ENCODE data around the gene IL17RB.

Gene IL17RB

DNA sequence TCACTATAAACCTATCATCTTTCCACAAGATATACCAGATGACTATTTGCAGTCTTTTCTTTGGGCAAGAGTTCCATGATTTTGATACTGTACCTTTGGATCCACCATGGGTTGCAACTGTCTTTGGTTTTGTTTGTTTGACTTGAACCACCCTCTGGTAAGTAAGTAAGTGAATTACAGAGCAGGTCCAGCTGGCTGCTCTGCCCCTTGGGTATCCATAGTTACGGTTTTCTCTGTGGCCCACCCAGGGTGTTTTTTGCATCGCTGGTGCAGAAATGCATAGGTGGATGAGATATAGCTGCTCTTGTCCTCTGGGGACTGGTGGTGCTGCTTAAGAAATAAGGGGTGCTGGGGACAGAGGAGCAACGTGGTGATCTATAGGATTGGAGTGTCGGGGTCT lies 33.9 kb upstream of the IL17RB start:
- DNase-seq (ENCODE audit: low read depth), result no peak

DNA sequence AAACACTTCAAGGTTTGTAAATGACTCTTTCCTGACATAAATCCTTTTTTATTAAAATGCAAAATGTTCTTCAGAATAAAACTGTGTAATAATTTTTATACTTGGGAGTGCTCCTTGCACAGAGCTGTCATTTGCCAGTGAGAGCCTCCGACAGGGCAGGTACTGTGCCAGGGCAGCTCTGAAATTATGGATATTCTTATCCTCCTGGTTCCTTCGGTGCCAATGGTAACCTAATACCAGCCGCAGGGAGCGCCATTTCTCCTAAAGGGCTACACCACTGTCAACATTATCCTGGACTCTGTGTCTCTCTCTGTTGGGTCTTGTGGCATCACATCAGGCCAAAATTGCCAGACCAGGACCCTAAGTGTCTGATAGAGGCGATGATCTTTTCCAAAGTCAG lies 33.1 kb upstream of the IL17RB start:
- no peak for DNase-seq (ENCODE audit: low read depth)

DNA sequence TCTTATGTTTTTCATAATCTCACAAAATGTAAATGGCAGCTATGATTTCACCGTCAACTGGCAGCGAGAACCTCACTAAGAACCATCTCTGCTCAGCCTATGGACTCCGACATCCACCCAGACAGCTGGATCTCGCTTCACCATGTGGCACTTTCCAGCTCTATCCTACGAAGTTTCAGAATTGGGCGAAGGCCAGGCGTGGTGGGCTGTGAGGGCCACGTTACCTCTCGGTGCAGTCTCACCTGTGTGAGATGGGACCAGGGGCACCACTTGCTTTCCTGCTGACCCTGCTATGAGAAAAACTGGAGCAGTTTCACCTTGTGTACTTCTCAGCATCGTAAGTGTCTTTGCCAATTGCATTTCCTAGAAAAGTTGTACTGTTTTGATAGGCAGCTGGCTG lies 32.5 kb upstream of the IL17RB start:
- no peak for DNase-seq (ENCODE audit: low read depth)

DNA sequence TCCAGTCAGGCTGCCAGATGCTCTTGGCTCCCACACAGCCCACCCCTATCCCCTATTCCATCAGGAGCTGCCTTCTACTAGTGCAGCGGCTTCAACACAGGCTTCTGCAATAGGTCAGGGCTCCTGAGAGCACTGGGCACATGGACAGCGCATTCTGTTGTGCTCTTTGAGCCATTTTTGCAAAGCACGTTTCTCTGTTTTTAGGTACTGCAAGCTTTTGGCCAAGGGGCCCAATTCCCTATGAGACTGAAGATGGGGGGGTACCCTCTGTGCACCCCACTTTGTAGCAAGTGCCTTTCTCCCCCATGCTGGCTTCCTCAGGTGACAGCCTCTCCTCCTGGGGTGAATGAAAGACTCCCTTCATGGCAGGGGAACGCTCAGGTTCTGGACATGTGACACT lies 31.3 kb upstream of the IL17RB start:
- DNase-seq (ENCODE audit: low read depth), result no peak

DNA sequence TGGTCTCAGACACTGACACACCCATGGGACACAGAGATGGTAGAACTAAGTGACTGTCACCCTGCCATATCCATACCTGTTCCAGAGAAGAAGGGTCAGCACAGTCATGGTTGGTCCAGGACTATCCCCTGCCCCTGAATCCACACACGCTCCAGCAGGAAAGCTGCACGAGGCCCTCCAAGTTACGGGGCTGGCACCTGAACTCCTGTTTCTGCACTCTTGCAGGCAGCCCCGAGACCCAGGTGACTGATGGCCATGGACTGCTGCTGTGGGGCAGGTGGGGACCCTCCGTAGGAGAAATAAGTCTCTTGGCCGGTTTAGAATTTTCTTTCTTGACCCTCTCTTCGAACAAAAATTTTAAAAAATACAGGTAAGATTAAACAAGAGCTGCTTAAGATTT lies 30.7 kb upstream of the IL17RB start:
- DNase-seq (ENCODE audit: low read depth), result no peak

- DNase-seq (ENCODE audit: low read depth), result no peak
Observed at GRCh38 chr3:53816425-53816824, 29.9 kb upstream of the IL17RB start.

- no peak for DNase-seq (ENCODE audit: low read depth)
Observed at GRCh38 chr3:53817211-53817610, 29.2 kb upstream of the IL17RB start.

DNA sequence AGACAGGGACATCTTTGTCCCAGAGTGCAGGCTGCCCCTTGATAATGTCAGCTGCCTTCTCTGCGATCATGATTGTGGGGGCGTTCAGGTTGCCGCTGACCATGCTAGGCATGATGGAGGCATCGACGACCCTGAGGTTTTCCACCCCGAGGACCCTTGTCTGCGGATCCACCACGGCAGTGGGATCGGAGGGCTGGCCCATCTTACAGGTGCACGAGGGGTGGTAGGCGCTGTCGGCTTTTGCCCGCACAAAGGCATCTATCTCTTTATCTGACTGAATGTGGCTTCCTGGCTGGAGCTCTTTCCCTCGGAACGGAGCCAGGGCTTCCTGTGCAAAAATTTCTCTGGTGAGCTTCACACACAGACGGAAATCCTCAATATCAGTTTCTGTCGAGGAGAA lies 28.6 kb upstream of the IL17RB start:
- no peak for DNase-seq (ENCODE audit: low read depth)

DNA sequence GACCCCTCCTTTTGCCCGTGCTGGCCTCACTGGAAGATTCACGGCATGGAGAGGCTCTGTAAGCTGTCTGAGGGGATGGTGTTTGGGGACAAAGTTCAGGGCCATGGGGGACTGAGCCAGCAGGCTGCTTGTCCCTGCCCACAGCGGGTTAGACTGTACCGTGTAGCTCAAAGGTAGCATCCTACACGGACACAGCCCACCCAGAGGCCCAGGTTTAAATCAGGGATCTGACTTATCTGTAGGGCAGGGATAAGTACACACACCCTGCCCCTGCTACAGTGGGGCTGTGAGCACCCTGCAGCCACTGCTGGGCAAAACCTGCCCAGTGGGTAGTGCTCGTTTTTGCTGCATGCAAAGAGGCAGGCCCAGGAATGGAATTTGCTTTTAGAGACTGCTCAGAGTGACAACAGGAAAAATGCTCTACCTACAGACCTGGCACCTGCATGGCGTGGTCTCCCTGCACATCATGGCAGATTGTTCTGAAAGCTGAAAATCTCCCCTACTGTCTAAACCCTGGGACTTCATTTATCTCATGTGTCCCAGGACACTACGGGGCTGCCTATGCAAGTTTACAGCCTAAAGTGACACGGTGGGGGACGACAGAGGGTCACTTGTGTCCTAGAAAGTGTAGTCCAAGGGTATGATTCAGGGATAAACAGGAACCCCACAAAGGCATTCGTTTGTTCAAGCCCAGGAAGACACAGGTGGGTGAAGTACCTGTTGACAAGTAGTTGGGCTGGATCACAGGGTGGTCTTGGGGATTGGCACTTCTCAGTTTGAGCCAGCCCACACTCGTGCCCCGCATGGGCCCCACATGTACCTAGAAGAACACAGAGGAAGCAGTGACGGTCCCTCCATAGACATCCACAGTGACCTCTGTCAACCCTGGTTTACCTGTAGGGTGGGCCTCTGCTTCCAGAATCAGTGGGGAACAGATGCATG lies 27.9 kb upstream of the IL17RB start:
- no peak for DNase-seq (ENCODE audit: low read depth)

GRCh38 chr3:53819163-53819868 lies 27.1 kb upstream of the IL17RB start:
- DNase-seq (ENCODE audit: low read depth), result no peak

DNA sequence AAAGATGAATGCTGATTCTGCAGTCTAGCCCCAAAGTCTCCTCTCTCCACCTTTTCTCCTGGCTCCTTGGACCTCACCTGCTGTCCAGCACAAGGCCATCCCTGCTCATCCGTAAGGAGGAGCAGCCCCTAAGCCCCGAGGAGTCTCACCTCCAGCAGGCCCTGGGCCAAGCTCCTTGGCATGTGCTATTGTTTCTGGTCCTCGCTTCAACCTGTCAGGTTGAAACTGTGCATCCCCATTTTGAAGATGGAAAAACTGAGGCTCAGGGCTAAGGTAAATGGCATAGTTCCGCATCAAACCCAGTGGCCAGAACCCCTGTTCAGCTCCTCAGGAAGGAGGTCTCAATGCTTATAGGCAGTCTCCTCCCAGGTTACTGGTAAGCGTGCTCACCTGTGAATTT lies 26.3 kb upstream of the IL17RB start:
- no peak for DNase-seq (ENCODE audit: low read depth)

DNA sequence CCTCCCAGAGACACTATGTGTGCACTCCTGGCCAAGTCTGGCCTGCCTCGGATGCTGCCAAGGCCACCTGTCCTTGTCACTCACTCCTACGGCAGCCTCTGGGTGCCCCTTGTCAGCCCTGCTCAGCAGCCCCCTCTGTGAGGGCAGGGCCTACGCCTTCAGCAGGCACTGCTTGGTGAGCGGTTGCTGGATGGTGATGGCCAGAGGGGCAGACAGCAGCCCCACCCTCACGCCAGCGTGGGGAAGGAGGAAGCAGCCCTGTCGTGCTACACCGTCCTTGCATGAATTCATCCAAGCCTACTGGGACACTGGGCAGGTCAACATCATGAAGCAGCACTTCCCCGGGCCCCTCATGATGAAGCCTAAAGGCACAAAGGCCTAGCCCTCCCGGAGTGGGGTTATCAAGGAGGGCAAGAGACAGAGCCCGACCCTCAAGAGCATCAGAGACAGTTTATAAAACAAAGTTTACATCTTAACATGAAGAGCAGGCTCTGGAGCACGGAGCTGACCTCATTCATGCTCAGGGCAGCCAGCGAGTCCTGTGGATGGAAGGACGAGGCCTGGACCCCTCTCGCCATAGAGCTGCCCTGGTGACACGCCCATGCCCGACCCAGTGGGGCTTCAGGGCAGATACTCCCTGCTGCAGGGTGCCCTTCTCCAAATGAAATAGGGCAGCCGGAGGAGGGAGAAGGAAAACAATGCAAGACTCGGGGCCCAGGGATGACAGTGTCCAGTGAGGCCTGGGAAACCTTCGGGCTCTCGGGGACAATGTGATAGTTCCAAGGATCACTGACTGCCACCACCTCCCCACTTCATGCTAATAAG lies 25.4 kb upstream of the IL17RB start:
- DNase-seq (ENCODE audit: low read depth), result no peak

DNA sequence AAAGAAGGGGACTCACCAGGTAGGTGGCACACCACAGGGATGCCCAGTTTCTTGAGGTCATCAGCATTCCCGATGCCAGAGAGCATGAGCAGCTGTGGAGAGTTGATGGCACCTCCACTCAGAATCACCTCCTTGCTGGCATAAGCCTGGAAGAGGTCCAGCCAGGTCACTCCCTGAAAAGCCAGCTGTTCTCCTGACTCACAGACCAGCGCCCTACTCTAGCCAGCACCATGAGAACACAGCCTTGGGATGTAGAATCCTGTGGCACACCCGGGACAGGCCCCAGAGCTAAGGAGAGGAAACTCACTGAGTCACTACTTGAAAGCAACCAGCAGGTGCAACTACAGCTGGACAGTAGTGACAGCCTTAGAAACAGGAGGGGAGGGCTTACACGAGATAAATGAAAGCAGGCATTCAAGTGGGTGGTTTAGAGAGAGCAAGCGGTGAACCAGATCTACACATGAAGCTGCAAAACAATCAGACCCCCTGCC lies 24.7 kb upstream of the IL17RB start:
- DNase-seq (ENCODE audit: low read depth), result no peak

DNA sequence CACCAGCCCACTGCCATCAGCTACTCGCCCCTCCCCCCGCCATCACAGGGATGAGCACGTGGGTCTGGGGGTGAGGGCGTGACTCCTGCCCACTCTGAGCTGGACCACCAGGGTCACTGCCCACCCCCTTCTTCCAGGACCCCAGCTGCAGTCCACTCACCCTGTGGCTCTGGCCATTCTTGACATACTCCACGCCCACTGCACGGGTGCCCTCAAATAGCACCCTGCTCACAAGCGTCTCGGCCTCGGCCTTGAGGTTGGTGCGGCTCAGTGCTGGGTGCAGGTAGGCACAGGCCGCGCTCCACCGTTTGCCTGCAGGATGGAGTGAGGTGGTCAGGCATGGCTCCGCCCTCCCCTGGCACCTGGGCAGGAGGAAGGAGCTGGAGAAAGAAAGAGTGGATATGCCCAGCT lies 24.0 kb upstream of the IL17RB start:
- DNase-seq (ENCODE audit: low read depth), result no peak

GRCh38 chr3:53823026-53823955 lies 23.1 kb upstream of the IL17RB start:
- no peak for DNase-seq (ENCODE audit: low read depth)

DNA sequence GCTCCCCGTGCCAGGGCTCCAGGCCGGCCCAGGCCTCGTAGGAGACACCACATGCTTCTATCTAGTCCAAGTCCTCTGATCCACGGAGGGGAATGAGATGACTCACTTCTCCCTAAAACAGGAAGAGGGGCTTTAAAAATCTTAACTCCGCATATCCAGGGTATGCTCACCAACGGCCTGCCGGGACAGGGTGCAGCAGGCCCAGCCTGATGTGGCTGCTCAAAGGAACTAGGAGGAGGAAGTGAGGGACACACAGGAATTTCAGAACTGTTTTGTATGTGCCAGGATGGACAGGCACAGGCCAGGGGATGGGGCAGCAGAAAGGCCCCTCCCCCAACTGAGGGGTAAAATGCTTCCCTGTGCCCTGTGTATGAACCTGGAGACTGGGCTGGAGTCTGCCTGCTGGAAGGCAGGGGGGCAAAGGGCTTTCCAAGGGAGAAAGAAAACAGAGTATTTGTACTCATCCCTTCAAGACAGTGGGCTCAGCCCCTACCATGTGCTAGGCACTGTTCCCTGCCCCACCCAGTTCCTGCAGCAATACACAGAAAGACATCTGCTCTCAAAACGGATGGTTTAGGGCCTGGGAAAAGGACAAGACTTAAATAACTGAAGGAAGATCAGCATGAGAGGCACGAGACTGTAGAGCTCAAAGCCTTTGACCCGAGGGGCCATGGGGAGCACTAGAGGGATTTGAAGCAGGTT lies 22.3 kb upstream of the IL17RB start:
- no peak for DNase-seq (ENCODE audit: low read depth)

DNA sequence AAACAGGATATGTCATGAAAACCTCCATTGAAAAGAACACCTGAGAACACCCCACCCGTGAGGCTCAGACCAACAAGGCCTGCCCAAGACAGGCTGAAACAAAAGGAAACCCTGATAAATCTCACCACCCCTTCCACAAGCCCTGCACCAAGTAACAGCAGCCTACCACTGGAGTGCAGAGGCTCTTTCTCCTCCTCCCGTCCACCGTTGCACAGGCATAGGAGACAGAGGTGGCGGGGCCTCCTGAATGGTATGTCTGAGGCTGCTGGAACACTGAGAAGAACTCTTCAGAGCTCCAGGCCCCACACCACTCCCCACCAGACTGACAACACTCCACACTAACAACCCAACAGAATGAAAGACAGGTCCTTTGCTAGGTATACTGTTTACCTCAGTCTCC lies 21.6 kb upstream of the IL17RB start:
- no peak for DNase-seq (ENCODE audit: low read depth)

GRCh38 chr3:53826048-53826447 lies 20.3 kb upstream of the IL17RB start:
- no peak for DNase-seq (ENCODE audit: low read depth)

DNA sequence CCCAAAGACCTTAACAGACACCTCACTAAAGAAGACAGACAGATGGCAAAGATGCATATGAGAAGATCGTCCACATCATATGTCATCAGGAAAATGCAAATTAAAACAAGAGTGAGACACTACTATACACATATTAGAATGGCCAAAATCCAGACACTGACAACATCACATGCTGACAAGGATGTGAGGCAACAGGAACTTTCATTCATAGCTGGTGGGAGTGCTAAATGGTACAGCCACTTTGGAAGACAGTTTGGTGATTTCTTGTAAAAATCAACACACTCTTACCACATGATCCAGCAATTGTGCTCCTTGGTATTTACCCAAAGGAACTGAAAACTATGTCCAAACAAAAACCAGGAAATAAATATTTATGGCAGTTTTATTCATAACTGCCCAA lies 17.8 kb upstream of the IL17RB start:
- no peak for DNase-seq (ENCODE audit: low read depth)

DNA sequence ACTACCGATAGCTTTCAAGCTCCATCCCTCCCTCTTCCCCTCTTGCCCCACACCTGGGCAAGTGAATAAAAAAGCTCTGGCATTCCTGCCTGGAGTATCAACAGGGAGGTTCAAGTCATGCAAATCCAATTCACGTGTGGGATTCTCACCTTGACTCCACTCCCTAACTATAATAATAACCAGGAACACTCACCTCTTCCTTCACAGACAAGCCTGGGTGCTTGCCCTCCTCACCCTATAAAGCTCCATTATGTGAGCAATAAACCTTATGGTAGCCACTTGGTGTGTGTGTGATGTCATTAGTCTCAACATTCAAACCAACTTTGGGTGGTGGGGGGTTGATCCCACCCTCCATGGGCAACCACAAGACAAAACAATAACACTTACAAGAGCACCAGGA lies 16.8 kb upstream of the IL17RB start:
- no peak for DNase-seq (ENCODE audit: low read depth)

DNA sequence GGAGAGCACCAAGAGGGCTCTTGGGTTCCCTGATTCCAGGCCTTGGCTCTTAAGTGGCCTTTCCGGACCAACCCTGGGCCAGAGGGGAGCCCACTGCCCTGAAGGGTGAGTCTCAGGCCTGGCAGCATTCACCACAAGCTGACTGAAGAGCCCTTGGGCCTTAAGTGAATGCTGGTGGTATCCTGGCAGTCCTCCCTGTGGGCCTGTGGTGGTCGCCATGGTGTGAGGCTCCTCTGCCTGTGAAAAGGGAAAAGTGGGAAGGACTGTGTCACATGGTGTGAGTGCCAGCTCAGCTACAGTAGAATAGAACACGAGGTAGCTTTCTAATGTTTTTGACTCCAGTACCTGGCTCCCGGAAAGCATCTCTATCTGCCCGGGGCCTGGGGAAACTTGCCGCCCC lies 15.4 kb upstream of the IL17RB start:
- no peak for DNase-seq (ENCODE audit: low read depth)
